Calu3 (cell line): ENCODE results near the gene BMAL1. TPM values are rescaled to one million over a fixed set of nuclear protein-coding genes. Genes with fewer than 3 reads are reported as not detected.

Source experiments
- BruUV-seq: library from RNA; stranded (reverse); fragments of 400-500 nt; replicated peaks from 2 replicates; lab custom pipeline; 2021; lab: Mats Ljungman, UMichigan
- CTCF ChIA-PET: fragments of 300-600 bp; sonication (Branson Sonifier 250); formaldehyde crosslinking; loops from one replicate; lab custom pipeline; 2022; ENCODE audit warnings: antibody characterized with exemption; lab: Charles Lee
- DNase-seq: peaks from one replicate; pipeline ENCODE4 v3.0.0; 2022
- H3K27ac Mint-ChIP-seq: one replicate; pipeline ENCODE4 v1.8.0; 2022; ENCODE audit warnings: mixed read lengths; ENCODE audit not compliant: unreplicated experiment
- H3K27me3 Mint-ChIP-seq: one replicate; pipeline ENCODE4 v1.8.0; 2022; ENCODE audit warnings: mixed read lengths; ENCODE audit not compliant: unreplicated experiment
- H3K36me3 Mint-ChIP-seq: one replicate; pipeline ENCODE4 v1.8.0; 2022; ENCODE audit warnings: mild to moderate bottlenecking, moderate library complexity, mixed read lengths; ENCODE audit not compliant: insufficient read depth, unreplicated experiment
- H3K4me1 Mint-ChIP-seq: one replicate; pipeline ENCODE4 v1.8.0; 2022; ENCODE audit warnings: mild to moderate bottlenecking, low read depth, mixed read lengths; ENCODE audit not compliant: unreplicated experiment
- H3K4me3 Mint-ChIP-seq: one replicate; pipeline ENCODE4 v1.8.0; 2022; ENCODE audit warnings: mild to moderate bottlenecking, low read depth, moderate library complexity, mixed read lengths; ENCODE audit not compliant: unreplicated experiment
- H3K9me3 Mint-ChIP-seq: one replicate; pipeline ENCODE4 v1.8.0; 2022; ENCODE audit warnings: low read depth, mixed read lengths; ENCODE audit not compliant: unreplicated experiment
- intact Hi-C: fragments of 100-400 bp; cut with micrococcal nuclease; formaldehyde crosslinking; loops from one replicate; pipeline ENCODE4 v1.10.0; 2022; ENCODE audit not compliant: unreplicated experiment
- total RNA-seq: library from RNA; stranded (reverse); gene quantifications from 2 replicates; pipeline ENCODE4 v1.2.3, GENCODE V29; 2022
- TF ChIP-seq, protein P1 (sequence below): fragments of 200-600 bp; IDR thresholded peaks from one replicate; pipeline ENCODE4 v1.8.0; 2022; ENCODE audit warnings: antibody characterized with exemption; ENCODE audit not compliant: unreplicated experiment

BMAL1 gene
- total RNA-seq, 1 experiment from 2014 or later = 10.3 TPM

DNA sequence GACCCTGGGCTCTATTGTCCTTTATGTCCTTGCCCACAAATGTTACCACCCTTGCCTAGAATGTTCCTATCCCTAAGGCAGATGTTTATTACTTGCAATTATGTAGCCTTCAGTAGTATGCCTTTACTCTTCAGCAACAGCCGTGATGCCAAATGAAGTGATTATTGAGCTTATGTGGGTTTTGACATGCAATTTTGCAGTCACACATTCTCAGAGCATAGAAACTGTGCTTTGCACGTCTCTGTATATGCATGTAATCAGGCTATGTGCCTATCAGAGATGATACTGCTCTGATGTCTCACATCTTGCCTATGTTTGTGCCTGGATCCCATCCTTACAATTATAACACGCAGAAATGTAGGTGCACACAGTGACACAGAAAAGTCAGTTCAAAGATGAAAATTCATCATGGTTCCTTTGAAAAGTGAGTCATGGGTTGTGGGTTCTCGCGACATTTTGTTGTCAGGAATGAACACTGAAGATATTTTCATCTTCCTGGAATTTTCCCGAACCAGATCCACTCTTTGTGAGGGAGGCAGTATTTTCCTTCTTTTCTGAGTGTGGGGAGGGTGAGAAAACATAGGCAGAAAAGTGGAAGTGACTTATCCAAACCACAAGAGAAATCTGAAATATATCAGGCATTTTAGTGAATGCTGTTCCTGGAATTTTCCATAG, 81.1 kb downstream of the BMAL1 start:
- no peaks in the 10 kb centered on the region for H3K4me1 Mint-ChIP-seq
- H3K27me3 Mint-ChIP-seq = no peaks in the 10 kb centered on the region
- H3K36me3 Mint-ChIP-seq = no peaks in the 10 kb centered on the region
- H3K4me3 Mint-ChIP-seq = no peak overlapping the region
- intact Hi-C loops = no loop called here
- CTCF ChIA-PET = no interaction called here
- no peaks in the 10 kb centered on the region for H3K9me3 Mint-ChIP-seq
- TF ChIP-seq, protein P1, sequence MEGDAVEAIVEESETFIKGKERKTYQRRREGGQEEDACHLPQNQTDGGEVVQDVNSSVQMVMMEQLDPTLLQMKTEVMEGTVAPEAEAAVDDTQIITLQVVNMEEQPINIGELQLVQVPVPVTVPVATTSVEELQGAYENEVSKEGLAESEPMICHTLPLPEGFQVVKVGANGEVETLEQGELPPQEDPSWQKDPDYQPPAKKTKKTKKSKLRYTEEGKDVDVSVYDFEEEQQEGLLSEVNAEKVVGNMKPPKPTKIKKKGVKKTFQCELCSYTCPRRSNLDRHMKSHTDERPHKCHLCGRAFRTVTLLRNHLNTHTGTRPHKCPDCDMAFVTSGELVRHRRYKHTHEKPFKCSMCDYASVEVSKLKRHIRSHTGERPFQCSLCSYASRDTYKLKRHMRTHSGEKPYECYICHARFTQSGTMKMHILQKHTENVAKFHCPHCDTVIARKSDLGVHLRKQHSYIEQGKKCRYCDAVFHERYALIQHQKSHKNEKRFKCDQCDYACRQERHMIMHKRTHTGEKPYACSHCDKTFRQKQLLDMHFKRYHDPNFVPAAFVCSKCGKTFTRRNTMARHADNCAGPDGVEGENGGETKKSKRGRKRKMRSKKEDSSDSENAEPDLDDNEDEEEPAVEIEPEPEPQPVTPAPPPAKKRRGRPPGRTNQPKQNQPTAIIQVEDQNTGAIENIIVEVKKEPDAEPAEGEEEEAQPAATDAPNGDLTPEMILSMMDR = no peak
- no TSS peak for BruUV-seq
- H3K27ac Mint-ChIP-seq = no peak overlapping the region
- no peak for DNase-seq

DNA sequence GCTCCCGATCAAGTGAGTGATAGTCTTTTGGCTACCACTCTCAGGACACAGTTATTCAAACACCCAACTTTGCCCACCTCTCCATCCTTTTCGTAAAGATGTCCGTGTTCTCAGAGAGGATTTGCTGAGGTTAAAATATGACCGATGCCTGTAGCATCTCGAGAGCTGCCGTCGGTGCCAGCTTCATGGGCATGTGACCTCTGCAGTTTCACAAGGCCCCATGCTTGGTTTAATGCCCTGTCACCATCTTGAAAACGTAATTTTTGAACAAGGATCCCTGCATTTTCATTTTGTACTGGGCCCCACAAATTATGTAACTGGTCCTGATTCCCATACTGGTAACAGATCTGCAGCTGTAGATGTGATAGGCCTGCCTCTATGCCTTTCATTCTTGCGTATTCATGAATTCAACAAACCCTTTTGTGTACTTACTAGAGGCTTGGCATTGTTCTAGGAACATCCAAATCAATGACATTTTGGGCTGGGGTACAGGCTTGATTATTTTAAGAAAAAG, 85.1 kb downstream of the BMAL1 start:
- H3K27me3 Mint-ChIP-seq = no peaks in the 10 kb centered on the region
- CTCF ChIA-PET = interaction anchor here (0.6 kb wide), 1 partner anchor 389 kb away, joined by 3 read pairs; no protein-coding TSS in a partner anchor
- BruUV-seq = no TSS peak
- H3K9me3 Mint-ChIP-seq = no peaks in the 10 kb centered on the region
- intact Hi-C loops = no loop called here
- H3K4me3 Mint-ChIP-seq = no peak overlapping the region
- no peak for DNase-seq
- H3K36me3 Mint-ChIP-seq = no peaks in the 10 kb centered on the region
- H3K4me1 Mint-ChIP-seq = no peaks in the 10 kb centered on the region
- TF ChIP-seq, protein P1 = no peak
- H3K27ac Mint-ChIP-seq = no peak overlapping the region

DNA sequence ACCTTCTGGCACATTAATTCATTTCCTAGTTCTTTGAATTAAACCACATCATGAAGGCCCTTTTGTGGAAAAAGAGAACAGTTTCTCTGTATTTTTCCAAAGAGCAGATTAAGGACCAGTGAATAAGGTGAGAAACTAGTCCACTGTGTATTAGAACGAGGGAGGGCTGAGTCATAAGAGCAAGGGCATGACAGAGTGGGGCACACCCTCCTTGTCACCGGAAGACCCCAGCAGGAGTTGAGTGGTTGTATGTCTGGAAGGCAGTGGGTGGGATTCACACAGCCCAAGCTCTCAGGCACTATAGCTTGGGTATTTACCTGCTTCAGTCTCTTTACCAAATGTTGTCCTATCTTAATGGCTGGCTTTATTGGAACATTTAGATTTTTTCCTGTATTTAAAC, 86.8 kb downstream of the BMAL1 start:
- DNase-seq = no peak
- no peaks in the 10 kb centered on the region for H3K9me3 Mint-ChIP-seq
- H3K4me3 Mint-ChIP-seq = no peak overlapping the region
- no peaks in the 10 kb centered on the region for H3K36me3 Mint-ChIP-seq
- peaks cover 7% of the 10 kb centered on the region for H3K4me1 Mint-ChIP-seq
- TF ChIP-seq, protein P1 = no peak
- intact Hi-C loops = no loop called here
- no peak overlapping the region for H3K27ac Mint-ChIP-seq
- no TSS peak for BruUV-seq
- H3K27me3 Mint-ChIP-seq = no peaks in the 10 kb centered on the region
- CTCF ChIA-PET = no interaction called here

DNA sequence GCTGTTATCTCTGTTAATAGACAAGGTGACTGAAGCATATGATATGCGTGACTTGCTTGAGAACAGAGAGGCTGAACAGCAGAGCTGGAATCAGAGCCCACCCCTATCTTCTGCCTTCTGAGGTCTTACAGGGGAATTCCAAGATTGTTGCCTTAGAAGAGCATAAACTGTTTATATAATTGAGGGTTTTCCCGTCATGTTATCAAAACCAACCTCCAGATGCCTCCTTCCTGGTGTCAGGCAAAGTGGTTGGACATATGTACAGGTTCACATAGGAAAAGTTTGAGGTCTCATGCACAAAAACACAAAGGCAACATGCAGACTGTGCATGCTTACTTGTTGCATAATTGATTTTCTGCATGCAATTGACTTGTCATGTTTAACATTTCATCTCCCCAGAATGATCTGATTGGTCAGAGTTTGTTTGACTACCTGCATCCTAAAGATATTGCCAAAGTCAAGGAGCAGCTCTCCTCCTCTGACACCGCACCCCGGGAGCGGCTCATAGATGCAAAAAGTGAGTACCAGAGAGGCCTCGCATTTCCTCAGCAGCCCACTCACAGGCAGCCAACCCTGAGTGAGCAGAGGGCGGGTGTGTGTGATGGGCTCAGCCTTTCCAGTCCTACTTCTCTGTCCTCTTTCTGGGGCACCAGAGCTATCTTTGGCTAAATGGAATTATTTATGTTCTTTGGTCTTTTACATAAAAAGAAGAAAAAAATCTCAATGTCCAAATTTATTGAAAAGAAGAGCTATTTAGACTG, 88.9 kb downstream of the BMAL1 start:
- Mint-ChIP-seq H3K9me3 (no peaks in the 10 kb centered on the region), H3K4me3 (no peak overlapping the region), H3K4me1 (peaks cover 7% of the 10 kb centered on the region), H3K27me3 (no peaks in the 10 kb centered on the region), H3K27ac (no peak overlapping the region), H3K36me3 (no peaks in the 10 kb centered on the region)
- TF ChIP-seq, protein P1 = no peak
- DNase-seq = no peak
- CTCF ChIA-PET = no interaction called here
- intact Hi-C loops = no loop called here
- BruUV-seq = no TSS peak
